ENCODE results near the gene RIMBP2.

RIMBP2 gene

GRCh38 chr12:130525384-130526172 lies 190.5 kb downstream of the RIMBP2 start:
- DNase-seq: no peak

DNA sequence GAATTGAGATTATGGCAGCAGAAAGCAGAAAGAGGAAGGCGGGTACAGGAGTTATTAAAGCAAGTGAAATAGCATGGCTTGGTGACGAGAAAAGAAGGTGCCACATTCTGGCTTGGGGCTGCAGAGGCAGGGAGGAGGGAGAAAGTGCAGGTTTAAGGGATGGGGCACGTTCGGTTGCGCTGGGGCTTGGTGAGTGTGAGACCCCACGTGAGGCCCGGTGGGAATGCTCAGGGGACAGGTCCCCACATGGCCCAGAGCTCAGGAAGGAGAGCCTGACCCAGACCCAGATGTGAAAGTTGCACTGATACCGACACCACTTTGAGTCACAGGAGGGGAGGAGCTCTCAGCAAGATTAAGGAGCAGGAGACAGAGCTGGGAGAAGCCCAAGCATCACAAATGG lies 191.3 kb downstream of the RIMBP2 start:
- DNase-seq: no peak

GRCh38 chr12:130523863-130524614 lies 192.1 kb downstream of the RIMBP2 start:
- no peak for DNase-seq

DNA sequence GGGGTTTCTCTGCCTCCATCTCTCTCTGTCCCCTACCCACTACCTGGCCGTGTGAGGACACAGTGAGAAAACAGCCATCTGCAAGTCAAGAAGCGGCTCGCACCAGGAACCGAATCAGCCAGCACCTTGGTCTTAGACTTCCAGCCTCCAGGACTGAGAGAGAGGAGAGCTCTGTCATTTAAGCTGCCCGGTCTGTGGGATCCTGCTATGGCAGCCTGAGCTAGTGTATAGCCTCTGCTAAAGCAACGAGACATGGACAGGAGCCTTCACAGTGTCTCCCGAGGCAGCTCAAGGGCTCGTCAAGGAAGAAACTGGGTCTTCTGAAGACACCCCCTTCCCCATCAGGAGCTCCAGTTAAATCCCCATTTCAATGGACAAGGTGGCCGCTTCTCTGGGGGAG lies 192.9 kb downstream of the RIMBP2 start:
- no peak for DNase-seq

DNA sequence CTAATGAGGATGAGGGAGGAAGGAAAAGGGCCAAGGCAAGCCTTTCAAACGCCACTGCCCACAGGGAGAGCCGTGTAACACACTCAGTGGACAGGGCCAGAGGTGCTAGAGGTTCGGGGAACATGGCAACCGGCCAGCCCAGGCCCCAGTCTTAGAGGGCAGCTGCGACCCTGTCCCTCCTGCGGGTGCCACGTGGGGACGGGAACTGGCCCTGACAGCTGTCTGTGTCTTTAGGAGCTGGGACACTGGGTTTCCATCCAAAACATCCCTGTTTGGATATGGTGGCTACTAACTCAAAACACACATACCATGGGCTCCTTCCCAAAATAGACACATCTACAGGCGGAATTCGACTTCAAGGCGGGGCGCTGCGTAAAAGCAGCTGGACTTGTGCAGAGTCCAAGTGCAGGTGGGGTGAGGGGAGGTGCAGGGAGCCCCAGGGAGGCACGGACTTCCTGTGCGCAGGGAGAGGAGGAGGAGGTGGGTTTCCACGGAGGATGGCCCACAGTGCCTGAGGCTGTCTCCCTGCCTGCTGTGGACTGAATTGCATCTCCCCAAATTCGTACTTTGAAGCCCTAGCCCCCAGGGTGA lies 193.8 kb downstream of the RIMBP2 start:
- no peak for DNase-seq

DNA sequence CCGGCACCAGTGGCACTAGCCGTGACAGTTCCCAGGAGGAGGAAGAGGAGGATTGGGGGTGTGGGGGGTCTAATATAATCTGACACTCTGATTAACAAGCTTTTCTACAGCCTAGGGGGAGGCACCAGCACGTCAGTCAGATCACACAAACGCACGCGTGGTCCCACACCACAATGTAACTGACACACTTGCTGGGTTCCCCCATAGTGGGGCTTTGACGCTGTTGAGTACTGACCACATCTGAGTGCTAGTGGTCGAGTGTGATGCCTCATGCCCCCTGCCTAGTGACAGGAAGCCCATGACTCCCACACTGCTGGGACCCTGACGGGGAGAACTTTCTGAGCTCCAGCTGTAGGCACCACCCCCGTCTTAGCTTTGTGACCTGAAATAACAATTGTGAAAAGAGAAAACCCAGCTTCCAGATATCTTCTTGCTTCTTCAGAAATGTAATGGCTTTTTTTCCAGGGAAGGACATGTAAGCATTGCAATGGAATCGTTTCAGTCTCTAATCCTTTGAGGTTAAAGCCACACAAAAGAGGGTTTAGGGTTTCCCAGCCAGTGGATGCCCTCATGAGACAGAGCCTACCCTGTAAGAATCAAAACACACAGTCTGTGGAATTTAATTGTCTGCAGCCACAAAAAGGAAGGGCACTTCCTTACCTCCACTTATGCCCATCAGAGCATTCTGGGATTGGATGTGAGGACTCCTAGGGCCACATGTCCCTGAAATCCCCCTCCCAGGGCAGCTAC lies 194.5 kb downstream of the RIMBP2 start:
- DNase-seq: no peak

GRCh38 chr12:130520784-130521183 lies 195.3 kb downstream of the RIMBP2 start:
- no peak for DNase-seq

DNA sequence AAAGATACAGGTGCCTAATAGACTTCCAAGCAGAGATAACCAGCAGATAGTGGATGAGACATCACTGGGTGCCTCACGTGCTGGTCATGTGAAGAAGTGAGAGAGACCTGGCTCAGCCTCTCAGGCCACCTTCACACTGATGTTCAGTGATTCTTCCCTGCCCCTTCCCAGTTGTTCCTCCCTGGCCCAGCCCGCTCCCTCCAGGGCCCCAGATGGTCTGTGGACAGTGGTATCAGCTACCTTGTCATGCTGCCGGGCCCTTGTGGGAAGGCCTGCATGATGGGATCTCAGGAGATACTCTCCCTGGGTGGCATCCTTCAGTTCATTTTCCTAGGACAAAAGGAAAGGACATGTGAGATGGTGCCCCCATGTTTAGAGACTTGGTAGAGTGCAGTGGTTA lies 198.5 kb downstream of the RIMBP2 start:
- DNase-seq: no peak

DNA sequence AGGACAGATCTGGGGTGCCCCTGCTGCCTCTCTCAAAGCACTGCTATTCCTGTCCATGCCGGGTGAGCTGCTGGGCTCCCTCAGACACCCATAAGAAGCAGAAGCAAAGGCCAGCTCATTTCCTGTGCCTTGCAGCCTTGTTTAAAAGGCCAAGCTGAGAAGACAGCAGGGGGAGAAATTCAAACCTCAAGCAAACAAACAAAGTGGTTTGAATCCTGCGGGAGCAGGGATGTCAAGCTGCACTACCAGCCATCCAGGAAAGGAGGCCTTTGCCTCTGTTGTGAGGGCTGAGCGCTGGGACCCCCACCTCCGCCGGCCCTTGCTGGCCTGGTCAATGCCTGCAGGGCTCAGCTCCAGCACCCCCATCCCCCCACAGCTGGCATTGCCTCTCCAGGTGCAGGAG lies 201.9 kb downstream of the RIMBP2 start:
- no peak for DNase-seq

- no peak for DNase-seq
Measured at GRCh38 chr12:130513556-130513955, 202.5 kb downstream of the RIMBP2 start.

- no peak for DNase-seq
Measured at GRCh38 chr12:130511285-130511684, 204.8 kb downstream of the RIMBP2 start.

GRCh38 chr12:130509454-130509853 lies 206.6 kb downstream of the RIMBP2 start:
- no peak for DNase-seq

DNA sequence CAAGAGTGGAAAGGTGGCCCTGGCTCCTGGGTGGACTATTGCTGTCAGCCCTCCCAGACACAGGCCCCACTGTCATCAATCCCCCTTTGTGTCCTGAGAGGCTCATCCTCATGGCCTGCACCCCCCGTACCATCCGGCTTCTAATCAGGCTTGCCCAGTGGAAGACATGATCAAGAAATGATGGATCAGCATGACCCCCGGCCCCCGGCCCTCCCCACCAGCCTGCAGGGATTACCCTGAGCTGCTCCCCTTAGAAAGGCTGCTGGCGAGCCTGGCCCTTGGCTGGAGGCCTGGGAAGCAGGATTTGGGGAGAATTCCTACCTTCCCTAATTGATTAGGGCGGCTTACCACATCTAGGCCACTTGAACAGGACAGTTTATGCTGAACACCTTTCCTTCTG lies 207.3 kb downstream of the RIMBP2 start:
- no peak for DNase-seq

GRCh38 chr12:130508318-130508717 lies 207.8 kb downstream of the RIMBP2 start:
- DNase-seq: no peak

GRCh38 chr12:130506844-130507243 lies 209.3 kb downstream of the RIMBP2 start:
- no peak for DNase-seq

DNA sequence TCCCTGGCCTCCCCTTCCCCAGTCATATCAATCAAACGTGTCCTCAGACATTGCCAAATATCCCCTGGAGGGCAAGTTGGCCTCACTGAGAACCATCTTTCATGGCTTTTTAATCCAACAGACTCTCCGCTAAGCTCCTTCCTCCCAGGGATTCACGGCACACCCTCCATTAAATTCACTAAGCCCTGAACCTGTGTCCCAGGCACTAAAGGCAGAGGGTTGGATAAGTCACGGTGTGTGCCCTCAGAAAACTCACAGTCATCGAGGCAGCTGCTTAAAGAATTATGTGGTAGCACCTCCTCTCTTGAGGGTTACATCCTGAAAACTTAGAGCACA lies 211.3 kb downstream of the RIMBP2 start:
- DNase-seq: no peak

- no peak for DNase-seq
Measured at GRCh38 chr12:130504110-130504839, 211.8 kb downstream of the RIMBP2 start.

- DNase-seq: no peak
Measured at GRCh38 chr12:130501821-130502220, 214.3 kb downstream of the RIMBP2 start.

GRCh38 chr12:130500835-130501330 lies 215.2 kb downstream of the RIMBP2 start:
- no peak for DNase-seq

- DNase-seq: no peak
Measured at GRCh38 chr12:130499474-130499873, 216.6 kb downstream of the RIMBP2 start.

DNA sequence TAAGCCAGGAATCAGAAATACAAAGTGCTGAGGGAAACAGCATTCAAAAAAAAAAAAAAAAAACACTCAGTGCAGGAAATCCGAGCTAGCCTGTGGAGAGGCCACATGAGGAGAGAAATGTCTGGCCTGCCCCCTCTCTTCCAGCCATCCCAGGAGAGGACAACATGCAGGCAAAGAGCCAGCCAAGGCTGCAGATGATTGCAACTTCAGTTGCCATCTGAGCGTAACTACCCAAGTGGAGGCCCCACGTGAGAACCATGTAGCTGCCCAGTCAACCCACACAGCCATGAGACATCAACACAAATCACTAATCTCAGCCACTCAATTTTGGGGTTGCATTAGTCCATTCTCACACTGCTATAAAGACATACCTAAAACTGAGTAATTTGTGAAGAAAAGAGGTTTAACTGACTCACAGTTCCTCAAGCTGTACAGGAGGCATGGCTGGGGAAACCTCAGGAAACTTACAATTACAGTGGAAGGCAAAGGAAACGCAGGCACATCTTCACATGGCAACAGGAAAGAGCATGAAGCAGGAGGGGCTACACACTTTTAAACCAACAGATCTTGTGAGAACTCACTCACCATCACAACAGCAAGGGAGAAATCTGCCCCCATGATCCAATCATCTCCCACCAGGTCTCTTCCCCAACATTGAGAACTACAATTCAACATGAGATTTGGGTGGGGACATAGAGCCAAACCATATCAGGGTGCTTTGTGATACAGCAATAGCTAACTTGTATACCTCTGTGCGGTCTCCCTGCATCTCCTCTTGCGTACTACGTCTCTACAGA lies 217.3 kb downstream of the RIMBP2 start:
- DNase-seq: no peak

- DNase-seq: no peak
Measured at GRCh38 chr12:130497991-130498390, 218.1 kb downstream of the RIMBP2 start.
